NCI-H524 (cell line): Measurements from ENCODE around the gene GNA15.
"Not testable (repeated sequence)": the region's sequence is repeated elsewhere in the genome, so short reads cannot be mapped to it uniquely, and the experiment has no call there.

Source experiments
- DNase-seq, 2 experiments: peaks; one replicate each; lab custom pipeline; 2025; lab: John Stamatoyannopoulos, UW

Gene GNA15, protein sequence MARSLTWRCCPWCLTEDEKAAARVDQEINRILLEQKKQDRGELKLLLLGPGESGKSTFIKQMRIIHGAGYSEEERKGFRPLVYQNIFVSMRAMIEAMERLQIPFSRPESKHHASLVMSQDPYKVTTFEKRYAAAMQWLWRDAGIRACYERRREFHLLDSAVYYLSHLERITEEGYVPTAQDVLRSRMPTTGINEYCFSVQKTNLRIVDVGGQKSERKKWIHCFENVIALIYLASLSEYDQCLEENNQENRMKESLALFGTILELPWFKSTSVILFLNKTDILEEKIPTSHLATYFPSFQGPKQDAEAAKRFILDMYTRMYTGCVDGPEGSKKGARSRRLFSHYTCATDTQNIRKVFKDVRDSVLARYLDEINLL

DNA sequence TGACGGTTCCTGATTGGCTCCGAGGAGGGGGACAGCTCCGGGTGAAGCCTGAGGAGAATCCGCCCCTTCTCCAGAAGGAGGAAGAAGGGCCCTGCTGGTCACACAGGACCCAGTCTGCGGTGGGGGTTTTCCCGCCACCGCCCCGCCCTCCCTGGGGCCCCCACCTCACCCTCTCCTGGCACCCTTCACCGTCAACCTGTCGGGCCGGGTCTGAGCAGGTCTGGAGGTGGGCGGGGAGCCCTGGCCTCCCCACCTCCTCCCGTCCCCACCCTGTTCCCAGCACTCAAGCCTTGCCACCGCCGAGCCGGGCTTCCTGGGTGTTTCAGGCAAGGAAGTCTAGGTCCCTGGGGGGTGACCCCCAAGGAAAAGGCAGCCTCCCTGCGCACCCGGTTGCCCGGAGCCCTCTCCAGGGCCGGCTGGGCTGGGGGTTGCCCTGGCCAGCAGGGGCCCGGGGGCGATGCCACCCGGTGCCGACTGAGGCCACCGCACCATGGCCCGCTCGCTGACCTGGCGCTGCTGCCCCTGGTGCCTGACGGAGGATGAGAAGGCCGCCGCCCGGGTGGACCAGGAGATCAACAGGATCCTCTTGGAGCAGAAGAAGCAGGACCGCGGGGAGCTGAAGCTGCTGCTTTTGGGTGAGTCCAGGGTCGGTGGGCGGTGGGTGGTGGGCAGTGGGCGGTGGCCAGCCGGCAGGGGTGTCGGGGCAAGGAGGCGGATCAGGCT, at the start of gene GNA15:
GNA15 (plus strand) TSS at position 73 of the 723 bp plus-strand sequence; CDS start at position 491, 418 bp downstream.
- DNase-seq, result no peak

- no peak for DNase-seq
Observed at GRCh38 chr19:3087769-3088168, 48.1 kb upstream of the GNA15 start.

GRCh38 chr19:3089299-3089855, 46.5 kb upstream of the GNA15 start:
- not testable (repeated sequence) for DNase-seq

DNA sequence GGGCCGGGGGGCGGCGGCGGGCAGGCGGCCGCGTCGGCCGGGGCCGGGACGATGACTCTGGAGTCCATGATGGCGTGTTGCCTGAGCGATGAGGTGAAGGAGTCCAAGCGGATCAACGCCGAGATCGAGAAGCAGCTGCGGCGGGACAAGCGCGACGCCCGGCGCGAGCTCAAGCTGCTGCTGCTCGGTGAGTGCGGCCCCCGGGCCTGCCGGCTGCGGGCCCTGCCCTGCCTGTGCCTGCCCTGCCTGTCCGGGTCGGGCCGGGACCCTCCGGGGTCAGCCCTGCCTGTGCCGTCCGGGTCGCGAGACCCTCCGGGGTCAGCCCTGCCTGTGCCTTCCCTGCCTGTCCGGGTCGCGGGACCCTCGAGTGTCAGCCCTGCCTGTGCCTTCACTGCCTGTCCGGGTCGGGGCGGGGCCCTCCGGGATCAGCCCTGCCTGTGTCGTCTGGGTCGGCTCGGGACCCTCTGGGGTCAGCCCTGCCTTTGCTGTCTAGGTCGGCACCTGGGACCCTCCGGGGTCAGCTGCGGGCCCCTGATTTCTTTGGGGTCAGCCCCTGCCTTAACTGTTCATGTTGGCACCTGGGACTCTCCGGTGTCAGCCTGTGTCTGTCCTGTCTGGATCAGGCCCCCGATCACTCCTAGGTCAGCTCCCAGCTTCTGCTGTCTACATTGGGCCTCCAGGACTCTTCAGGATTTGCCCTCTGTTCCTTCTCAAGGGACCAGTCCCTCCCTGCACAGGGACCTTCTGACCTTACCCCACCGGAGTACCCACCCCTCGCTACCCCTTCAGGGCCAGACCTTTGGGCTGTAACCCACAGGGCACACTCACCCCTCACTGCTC, 41.0 kb upstream of the GNA15 start:
- no peak for DNase-seq

DNA sequence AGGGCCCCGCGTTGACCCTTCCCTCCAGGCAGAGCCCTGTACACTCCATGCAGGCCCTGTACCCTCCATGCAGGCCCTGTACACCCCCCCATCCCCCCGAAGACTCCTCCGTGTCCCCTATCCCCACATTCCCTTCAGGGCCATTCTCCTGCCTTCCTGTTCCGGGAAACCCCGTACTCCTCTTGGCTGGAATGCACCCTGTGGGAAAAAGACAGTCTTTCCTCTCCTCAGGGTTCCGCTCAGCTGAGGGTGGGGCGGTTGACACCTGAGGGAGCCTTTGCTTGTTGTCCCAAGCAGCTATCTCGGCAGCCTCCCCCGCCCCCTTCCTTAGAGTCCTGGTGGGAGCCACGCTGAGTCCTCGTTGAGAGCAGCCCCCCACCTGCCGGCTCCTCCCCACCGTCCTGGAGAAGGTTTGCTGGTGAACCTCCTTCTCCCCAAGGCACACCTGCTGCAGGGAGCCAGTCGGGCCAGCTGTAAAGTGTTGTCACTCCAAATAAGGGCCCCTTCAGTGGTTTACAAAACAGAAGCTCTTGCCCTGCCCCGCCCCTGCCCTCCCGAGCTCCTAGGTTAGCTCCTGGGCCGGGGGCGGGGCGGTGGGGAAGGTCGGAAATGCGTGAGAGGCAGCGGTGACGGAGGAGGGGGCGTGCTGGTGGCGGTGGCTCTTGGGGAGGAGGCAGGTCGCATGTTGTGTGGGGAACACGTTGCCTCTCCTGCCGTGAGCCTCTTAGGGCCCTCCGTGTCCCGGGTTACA, 40.2 kb upstream of the GNA15 start:
- no peak for DNase-seq

DNA sequence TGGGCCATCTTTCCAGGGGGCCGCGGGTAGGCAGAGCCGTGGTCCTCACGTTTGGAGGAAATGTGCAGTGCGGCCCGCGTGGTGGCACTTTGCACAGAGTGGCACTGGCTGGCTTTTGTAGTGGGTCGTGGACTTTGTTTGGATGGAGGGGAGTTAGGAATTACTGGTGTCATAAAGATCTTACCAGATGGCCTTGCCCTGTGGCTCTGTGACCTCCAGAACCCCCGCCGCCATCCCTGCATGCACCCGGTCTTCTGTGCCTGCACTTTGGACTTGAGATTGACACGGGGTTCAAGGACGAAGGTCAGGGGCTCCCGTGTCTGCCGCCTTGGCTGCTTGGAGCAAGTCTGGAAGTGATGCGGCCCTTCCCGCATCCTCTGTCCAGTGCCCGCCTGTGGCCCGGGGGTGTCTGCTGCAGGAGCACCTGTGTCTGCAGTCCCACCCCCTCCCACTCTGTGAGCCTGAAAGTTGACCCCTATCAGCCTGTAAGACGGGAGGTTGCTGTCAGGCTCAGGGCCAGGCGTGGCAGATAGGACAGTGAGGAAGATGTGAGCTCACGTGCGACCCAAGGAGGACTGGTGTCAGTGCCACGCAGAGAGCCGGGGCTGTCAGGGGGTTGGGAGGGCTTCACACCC, 39.4 kb upstream of the GNA15 start:
- DNase-seq, result no peak

DNA sequence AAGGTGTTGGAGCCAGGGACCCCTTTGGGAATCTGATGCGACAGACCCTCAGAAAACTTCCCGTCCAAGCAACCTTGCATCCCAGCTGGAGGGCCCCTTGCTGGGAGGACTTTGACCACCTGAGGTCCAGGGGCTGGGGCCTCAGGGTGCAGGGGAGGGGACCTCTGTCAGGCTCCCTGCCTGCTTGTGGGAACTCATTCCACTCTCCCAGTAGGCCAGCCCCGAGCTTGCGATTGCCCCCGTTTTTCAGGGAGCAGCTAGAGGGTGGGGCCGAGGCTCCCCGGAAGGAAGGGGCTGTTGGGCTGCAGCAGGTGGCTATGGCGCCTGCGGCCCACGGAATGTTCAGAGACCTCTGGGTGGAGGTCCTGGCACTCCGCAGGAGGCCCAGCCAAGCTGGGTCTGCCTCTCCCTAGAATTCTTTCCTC, 38.9 kb upstream of the GNA15 start:
- no peak for DNase-seq

DNA sequence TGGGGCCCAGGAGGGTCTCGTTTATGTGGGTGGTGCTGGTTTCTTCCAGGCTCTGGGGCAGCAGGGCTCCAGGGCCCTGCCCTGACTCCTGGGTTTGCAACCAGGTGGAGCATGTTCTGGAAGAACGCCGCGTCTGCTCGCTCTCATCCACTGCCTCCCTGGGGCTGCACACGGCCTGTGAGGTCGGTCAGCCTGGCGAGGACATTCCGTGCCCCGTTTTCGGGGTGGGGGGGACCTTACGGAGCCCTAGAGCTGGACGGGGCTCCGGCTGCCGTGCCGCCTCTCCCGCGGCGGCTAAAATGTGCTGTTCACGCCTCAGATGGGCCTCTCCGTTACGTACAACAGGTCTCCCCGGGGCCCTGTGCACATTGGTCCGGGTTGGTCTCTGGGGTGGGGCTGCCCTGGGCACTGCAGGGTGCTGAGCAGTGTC, 38.4 kb upstream of the GNA15 start:
- DNase-seq, result no peak

- no peak for DNase-seq
Observed at GRCh38 chr19:3098141-3098514, 37.7 kb upstream of the GNA15 start.

GRCh38 chr19:3098515-3099346, 37.1 kb upstream of the GNA15 start:
- DNase-seq, result no peak

DNA sequence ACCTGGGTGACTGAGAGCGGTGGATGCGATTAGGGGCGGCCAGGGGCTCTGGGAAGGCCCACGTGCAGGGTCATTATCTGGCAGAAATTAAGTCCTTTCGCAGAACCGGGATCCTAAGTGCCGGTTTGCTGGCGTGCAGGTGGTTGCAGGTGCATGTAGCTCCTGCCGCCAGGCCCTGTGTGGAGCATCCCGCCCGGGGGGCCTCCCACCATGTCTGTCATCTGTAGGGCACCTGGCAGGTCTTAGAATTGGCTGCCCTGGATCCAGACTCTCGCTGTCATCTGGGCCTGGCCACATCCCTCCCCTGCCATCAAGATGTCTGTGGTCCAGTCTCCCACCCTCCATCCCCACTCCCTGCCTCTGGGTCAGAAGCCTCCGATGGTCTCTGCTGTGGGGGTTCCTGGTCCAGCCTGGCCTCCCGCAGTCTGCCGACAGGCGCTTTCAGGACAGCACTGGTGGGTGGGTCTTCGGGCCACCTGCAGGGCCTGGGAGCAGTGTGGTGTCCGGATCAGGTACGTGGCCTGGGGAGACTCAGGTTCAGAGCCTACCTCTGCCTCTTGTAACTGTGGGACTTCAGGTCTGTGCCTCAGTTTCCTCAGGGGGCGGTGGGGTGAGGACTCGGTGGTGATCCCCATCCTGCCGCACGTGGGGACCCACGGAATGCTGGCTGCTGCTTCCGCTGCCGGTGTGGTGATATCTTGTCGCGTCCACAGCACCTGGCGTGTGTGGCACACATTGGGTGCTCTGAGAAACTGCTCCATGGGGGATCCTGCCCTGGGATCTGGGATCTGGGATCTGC, 36.3 kb upstream of the GNA15 start:
- DNase-seq, result no peak

DNA sequence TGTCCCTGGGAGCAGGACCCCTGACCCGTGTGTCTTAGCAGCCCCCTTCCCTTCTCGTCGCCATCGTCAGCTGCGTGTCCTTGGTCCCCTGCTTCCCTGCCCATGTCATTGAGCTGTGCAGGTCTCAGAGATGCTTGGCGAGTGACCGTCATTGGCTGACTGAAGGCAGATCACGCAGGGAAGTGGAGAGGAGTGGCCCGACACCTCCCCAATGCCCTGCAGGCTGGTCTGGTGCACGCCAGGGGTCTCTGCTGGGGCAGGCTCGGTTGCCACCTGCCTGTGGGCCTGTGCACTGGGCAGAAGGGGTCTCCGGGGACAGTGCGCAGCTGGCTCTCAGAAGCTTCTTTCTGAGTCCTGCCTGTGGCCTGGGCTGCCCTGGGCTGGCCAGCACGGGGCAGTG, 35.5 kb upstream of the GNA15 start:
- DNase-seq, result peak in 1 of 2 experiments; percentile 38

- DNase-seq, result no peak
Observed at GRCh38 chr19:3100747-3101730, 34.8 kb upstream of the GNA15 start.

GRCh38 chr19:3102239-3103140, 33.3 kb upstream of the GNA15 start:
- DNase-seq, result no peak

DNA sequence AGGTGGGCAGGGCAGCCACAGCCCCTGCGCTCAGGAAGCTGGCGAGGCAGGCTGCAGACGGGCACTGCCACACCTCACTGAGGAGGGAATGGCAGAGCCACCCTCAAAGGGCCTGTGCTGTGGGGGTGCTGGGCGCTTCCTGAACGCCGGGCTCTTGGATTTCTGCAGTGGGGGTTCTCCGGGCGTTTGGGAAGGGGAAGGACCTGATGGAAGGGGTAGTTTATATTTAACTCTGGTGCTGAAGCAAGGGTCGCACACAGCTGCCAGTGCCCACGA, 31.2 kb upstream of the GNA15 start:
- DNase-seq, result no peak

- no peak for DNase-seq
Observed at GRCh38 chr19:3105641-3106508, 30.0 kb upstream of the GNA15 start.
